SW 1271 (cell line): Measurements from ENCODE around the gene RMI2.

Source experiments
- DNase-seq, 2 experiments: peaks; one replicate each; lab custom pipeline; 2025; lab: John Stamatoyannopoulos, UW

Gene RMI2

GRCh38 chr16:11384184-11384955 lies 39.1 kb downstream of the RMI2 start:
- no peak for DNase-seq

- no peak for DNase-seq
These were observed 39.8 kb downstream of the RMI2 start for GRCh38 chr16:11384956-11385586.

- DNase-seq: no peak
These were observed 40.9 kb downstream of the RMI2 start for GRCh38 chr16:11386054-11386680.

- DNase-seq: no peak
These were observed 41.7 kb downstream of the RMI2 start for GRCh38 chr16:11386791-11387546.

- no peak for DNase-seq
These were observed 43.8 kb downstream of the RMI2 start for GRCh38 chr16:11389083-11389482.

GRCh38 chr16:11389631-11390565 lies 44.6 kb downstream of the RMI2 start:
- DNase-seq: no peak

- DNase-seq: no peak
These were observed 45.6 kb downstream of the RMI2 start for GRCh38 chr16:11390573-11391495.

- DNase-seq: no peak
These were observed 46.3 kb downstream of the RMI2 start for GRCh38 chr16:11391576-11391975.

GRCh38 chr16:11392041-11392581 lies 46.9 kb downstream of the RMI2 start:
- DNase-seq: no peak

- no peak for DNase-seq
These were observed 48.1 kb downstream of the RMI2 start for GRCh38 chr16:11393366-11393765.

GRCh38 chr16:11393861-11394592 lies 48.8 kb downstream of the RMI2 start:
- no peak for DNase-seq

GRCh38 chr16:11394593-11394960 lies 49.3 kb downstream of the RMI2 start:
- DNase-seq: no peak

- no peak for DNase-seq
These were observed 50.0 kb downstream of the RMI2 start for GRCh38 chr16:11395008-11395948.

GRCh38 chr16:11395949-11396240 lies 50.6 kb downstream of the RMI2 start:
- no peak for DNase-seq

- DNase-seq: peak in 1 of 2 experiments; percentile 31
These were observed 51.2 kb downstream of the RMI2 start for GRCh38 chr16:11396241-11397048.

GRCh38 chr16:11398136-11398535 lies 52.9 kb downstream of the RMI2 start:
- DNase-seq: no peak

GRCh38 chr16:11398851-11399250 lies 53.6 kb downstream of the RMI2 start:
- no peak for DNase-seq
